Mucosa of stomach (tissue), 1 donor: ENCODE measurements around the gene GPR107.

Source experiments
- H3K27me3 ChIP-seq: one replicate; pipeline ENCODE4 v1.7.0; 2013; ENCODE audit warnings: mild to moderate bottlenecking, low read length; ENCODE audit not compliant: control insufficient read depth, insufficient read depth
- H3K36me3 ChIP-seq: one replicate; pipeline ENCODE4 v1.7.0; 2013; ENCODE audit warnings: low read length; ENCODE audit not compliant: control insufficient read depth, insufficient read depth
- H3K4me1 ChIP-seq: one replicate; pipeline ENCODE4 v1.7.0; 2013; ENCODE audit warnings: mild to moderate bottlenecking, low read length; ENCODE audit not compliant: control insufficient read depth, insufficient read depth
- H3K4me3 ChIP-seq: one replicate; pipeline ENCODE4 v1.7.0; 2013; ENCODE audit warnings: low read length
- H3K9ac ChIP-seq: one replicate; pipeline ENCODE4 v1.7.0; 2013; ENCODE audit warnings: mild to moderate bottlenecking, low read length, moderate library complexity
- H3K9me3 ChIP-seq: one replicate; pipeline ENCODE4 v1.7.0; 2013; ENCODE audit warnings: mild to moderate bottlenecking, low read length, moderate library complexity; ENCODE audit not compliant: control insufficient read depth
- donor health status: Pancreatic carcinoma.

Gene GPR107

DNA sequence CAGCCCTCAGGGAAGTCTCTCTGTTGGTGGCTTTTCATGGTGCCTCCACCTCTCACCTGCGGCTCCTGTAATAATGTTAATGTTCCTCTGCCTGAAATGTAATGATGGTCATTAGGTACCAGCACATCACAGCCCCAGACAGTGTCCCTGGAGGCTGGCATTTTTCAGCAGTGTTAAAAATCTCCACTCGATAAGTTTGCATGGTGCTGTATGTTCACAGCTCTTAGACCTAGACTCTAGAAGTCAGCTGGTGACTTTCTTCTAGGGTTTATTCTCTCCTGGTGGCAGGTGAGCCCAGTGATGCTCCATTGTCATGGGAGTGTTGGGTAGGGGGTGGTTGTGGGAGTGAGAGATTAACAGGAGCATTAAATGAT lies 53.1 kb downstream of the GPR107 start:
- no peaks in the 10 kb centered on the region for H3K36me3 ChIP-seq
- no peaks in the 10 kb centered on the region for H3K9me3 ChIP-seq
- H3K27me3 ChIP-seq, result no peaks in the 10 kb centered on the region
- H3K4me3 ChIP-seq, result no peak overlapping the region
- no peaks in the 10 kb centered on the region for H3K4me1 ChIP-seq
- no peak overlapping the region for H3K9ac ChIP-seq

- no peak overlapping the region for H3K4me3 ChIP-seq
- H3K36me3 ChIP-seq, result no peaks in the 10 kb centered on the region
- no peaks in the 10 kb centered on the region for H3K27me3 ChIP-seq
- H3K9me3 ChIP-seq, result no peaks in the 10 kb centered on the region
- H3K4me1 ChIP-seq, result no peaks in the 10 kb centered on the region
- H3K9ac ChIP-seq, result no peak overlapping the region
Observed at GRCh38 chr9:130107234-130107861, 53.6 kb downstream of the GPR107 start.

GRCh38 chr9:130107955-130108354 lies 54.2 kb downstream of the GPR107 start:
- no peak overlapping the region for H3K4me3 ChIP-seq
- H3K36me3 ChIP-seq, result no peaks in the 10 kb centered on the region
- H3K27me3 ChIP-seq, result no peaks in the 10 kb centered on the region
- no peaks in the 10 kb centered on the region for H3K9me3 ChIP-seq
- no peaks in the 10 kb centered on the region for H3K4me1 ChIP-seq
- H3K9ac ChIP-seq, result no peak overlapping the region

DNA sequence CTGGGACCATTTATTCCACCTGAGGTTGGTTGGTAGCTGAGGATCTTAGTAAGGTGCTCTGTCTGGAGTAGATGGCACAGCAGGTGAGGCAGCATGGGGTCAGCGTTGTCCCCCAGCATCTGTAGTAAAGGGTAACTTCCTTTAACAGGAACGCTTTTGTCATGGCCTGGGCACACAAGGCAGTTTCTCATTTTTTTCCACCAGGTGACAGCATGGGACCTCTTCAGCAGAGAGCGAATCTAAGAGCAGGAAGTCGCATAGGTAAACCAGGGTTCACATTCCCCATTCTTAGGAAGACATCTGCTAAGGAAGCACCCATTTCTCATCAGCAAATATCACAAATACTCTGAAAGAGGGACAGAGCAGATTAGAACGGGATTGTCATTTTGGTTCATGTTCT lies 56.5 kb downstream of the GPR107 start:
- Histone ChIP-seq H3K27me3 (no peaks in the 10 kb centered on the region), H3K9me3 (no peaks in the 10 kb centered on the region), H3K4me3 (no peak overlapping the region), H3K9ac (no peak overlapping the region), H3K4me1 (no peaks in the 10 kb centered on the region), H3K36me3 (no peaks in the 10 kb centered on the region)

DNA sequence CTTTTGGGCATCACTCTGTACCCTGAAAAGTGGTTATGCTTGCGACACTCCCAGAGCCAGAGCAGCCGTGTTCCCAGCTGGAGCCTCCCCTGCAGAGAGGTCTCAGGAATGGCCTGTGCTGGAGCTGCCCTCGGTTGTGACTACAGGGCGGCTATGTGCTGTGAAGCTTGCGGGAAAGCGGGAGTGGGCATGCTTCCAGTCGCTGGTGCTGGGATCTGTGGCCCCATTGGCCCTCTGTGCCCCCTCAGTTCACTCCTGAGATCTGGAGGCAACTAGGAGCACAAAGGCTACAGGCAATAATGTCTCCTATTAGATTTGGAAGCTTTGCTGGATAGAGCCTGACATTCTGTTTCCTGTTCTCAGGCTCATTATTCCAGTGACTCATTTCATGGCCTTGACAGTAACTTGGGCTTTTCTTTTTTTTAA lies 56.9 kb downstream of the GPR107 start:
- Histone ChIP-seq H3K9ac (no peak overlapping the region), H3K4me3 (no peak overlapping the region), H3K9me3 (no peaks in the 10 kb centered on the region), H3K27me3 (no peaks in the 10 kb centered on the region), H3K4me1 (no peaks in the 10 kb centered on the region), H3K36me3 (no peaks in the 10 kb centered on the region)

GRCh38 chr9:130111786-130112537 lies 58.3 kb downstream of the GPR107 start:
- Histone ChIP-seq H3K4me1 (no peaks in the 10 kb centered on the region), H3K9ac (no peak overlapping the region), H3K4me3 (no peak overlapping the region), H3K36me3 (no peaks in the 10 kb centered on the region), H3K9me3 (no peaks in the 10 kb centered on the region), H3K27me3 (no peaks in the 10 kb centered on the region)

DNA sequence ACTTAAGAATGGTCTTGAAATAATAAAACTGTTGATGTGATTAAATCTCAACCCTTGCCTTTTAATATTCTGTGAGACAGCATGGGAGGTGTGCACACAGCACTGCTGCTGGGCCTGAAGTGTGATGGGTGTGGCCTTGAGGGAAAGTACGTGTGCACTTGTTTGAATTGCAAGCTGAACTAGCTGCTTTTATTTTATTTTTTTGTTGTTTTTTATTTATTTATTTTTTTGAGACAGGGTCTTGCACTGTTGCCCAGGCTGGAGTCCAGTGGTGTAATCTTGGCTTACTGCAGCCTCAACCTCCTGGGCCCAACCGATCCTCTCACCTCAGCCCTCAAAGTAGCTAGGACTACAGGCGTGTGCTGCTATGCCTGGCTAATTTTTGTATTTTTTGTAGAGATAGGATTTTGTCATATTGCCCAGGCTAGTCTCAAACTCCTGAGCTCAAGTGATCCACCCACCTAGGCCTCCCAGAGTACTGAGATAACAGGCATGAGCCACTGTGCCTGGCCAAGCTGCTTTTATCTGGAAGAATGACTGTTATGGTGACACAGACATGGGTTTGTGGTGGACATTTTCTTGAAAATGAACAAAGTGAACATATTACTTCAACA lies 58.9 kb downstream of the GPR107 start:
- H3K36me3 ChIP-seq, result no peaks in the 10 kb centered on the region
- H3K4me3 ChIP-seq, result no peak overlapping the region
- H3K4me1 ChIP-seq, result no peaks in the 10 kb centered on the region
- H3K27me3 ChIP-seq, result no peaks in the 10 kb centered on the region
- H3K9me3 ChIP-seq, result no peaks in the 10 kb centered on the region
- H3K9ac ChIP-seq, result no peak overlapping the region

GRCh38 chr9:130114741-130115140 lies 61.0 kb downstream of the GPR107 start:
- Histone ChIP-seq H3K36me3 (no peaks in the 10 kb centered on the region), H3K4me3 (no peak overlapping the region), H3K9me3 (no peaks in the 10 kb centered on the region), H3K4me1 (no peaks in the 10 kb centered on the region), H3K27me3 (no peaks in the 10 kb centered on the region), H3K9ac (no peak overlapping the region)

DNA sequence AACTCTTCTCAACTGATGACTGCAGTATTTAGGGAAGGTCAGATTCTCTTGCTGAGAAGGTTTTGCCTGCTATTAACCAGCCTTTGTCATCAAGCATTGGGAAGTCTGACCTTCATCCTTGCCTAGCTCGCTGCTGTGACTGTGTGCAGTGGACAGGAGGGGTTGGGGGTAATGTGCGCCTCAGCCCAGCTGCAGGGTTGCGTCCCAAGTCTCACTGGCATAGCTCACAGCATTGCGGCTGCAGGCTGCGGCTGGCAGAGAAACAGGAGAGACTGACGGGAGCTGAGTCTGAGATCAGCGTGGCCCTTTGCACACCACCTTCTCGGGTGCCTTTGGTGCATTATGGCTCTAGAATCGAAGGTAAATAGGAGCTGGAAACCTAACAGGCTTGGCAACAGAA lies 62.6 kb downstream of the GPR107 start:
- Histone ChIP-seq H3K27me3 (no peaks in the 10 kb centered on the region), H3K36me3 (no peaks in the 10 kb centered on the region), H3K9ac (no peak overlapping the region), H3K9me3 (no peaks in the 10 kb centered on the region), H3K4me3 (no peak overlapping the region), H3K4me1 (no peaks in the 10 kb centered on the region)

DNA sequence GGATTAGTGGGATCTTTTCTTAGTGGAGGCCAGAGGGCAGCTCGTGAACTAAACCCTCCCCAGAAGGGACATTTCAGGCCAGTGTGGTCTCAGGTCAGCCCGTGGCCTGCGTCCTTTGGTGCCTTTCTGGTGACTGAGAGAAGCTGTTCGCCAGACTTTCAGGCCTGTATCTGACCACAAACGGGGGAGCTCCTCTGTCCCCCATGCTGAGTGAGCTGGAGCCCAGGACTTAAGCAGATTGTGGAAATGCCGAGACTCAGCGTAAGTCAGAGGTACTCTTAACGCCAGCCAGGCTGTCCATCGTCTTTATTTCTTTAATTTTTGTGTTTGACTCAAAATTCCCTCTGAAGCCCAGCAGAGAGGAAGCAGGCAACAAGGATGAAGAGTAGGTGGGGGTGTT lies 63.7 kb downstream of the GPR107 start:
- Histone ChIP-seq H3K36me3 (no peaks in the 10 kb centered on the region), H3K27me3 (no peaks in the 10 kb centered on the region), H3K9me3 (no peaks in the 10 kb centered on the region), H3K4me1 (no peaks in the 10 kb centered on the region), H3K9ac (no peak overlapping the region), H3K4me3 (no peak overlapping the region)

GRCh38 chr9:130117816-130118632 lies 64.3 kb downstream of the GPR107 start:
- Histone ChIP-seq H3K9ac (no peak overlapping the region), H3K4me3 (no peak overlapping the region), H3K27me3 (no peaks in the 10 kb centered on the region)

More at GRCh38 chr9:130117816-130118632, 64.3 kb downstream of the GPR107 start:
- H3K4me1 ChIP-seq, result no peaks in the 10 kb centered on the region
- H3K9me3 ChIP-seq, result no peaks in the 10 kb centered on the region
- no peaks in the 10 kb centered on the region for H3K36me3 ChIP-seq
